IPS DF 19.7 (cell line): ENCODE data around the gene ATP11C.
"Not testable (repeated sequence)": the region's sequence is repeated elsewhere in the genome, so short reads cannot be mapped to it uniquely, and the experiment has no call there.

ENCODE experiments used
- DNase-seq: peaks from one replicate; pipeline ENCODE4 v3.0.0-alpha.2; 2013; ENCODE audit warnings: low read depth, low spot score

ATP11C gene

GRCh38 chrX:139856826-139857225 is 76.0 kb downstream of the ATP11C start:
- DNase-seq: not testable (repeated sequence)

DNA sequence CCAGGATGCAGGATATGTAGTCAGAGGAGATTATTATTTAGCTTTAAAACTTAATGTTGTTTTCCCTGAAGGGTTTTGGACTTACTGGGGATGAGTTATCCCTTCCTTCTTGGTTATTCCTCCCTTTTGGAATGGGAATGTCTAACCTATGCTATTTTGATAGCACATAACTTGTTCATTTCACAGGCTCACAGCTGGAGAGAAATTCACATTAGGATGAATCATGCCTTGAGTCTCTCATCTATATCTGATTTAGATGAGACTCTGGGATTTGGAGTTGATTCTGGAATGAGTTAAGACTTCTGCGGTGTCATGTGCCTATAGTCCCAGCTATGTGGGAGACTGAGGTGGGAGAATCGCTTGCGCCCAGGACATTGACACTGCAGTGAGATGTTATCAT is 81.1 kb downstream of the ATP11C start:
- no peak for DNase-seq

- no peak for DNase-seq
Observed at GRCh38 chrX:139850968-139851367, 81.9 kb downstream of the ATP11C start.

DNA sequence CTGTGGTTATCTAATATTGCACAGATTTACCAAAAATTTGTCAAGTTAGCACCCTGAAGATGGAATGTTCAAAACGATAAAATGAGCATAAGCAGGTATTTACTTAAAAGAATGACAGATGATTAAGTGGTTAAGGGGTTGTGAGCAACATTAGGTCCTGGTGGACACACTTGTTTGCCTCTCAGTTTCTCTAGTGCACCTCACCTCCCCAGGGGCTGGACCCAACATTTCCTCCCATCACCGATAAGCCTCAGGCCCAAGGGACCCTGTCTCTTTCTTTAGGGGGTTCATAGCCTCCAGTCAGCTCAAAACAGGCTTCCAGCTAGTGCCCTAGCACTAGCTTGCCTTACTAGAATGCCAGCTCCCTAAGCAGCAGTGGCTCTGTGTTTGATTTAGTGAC is 88.0 kb downstream of the ATP11C start:
- no peak for DNase-seq

- no peak for DNase-seq
Observed at GRCh38 chrX:139844163-139844562, 88.7 kb downstream of the ATP11C start.

GRCh38 chrX:139842326-139843185 is 90.3 kb downstream of the ATP11C start:
- DNase-seq: no peak

- DNase-seq: not testable (repeated sequence)
Observed at GRCh38 chrX:139836335-139836734, 96.5 kb downstream of the ATP11C start.

- DNase-seq: no peak
Observed at GRCh38 chrX:139834879-139835278, 98.0 kb downstream of the ATP11C start.

DNA sequence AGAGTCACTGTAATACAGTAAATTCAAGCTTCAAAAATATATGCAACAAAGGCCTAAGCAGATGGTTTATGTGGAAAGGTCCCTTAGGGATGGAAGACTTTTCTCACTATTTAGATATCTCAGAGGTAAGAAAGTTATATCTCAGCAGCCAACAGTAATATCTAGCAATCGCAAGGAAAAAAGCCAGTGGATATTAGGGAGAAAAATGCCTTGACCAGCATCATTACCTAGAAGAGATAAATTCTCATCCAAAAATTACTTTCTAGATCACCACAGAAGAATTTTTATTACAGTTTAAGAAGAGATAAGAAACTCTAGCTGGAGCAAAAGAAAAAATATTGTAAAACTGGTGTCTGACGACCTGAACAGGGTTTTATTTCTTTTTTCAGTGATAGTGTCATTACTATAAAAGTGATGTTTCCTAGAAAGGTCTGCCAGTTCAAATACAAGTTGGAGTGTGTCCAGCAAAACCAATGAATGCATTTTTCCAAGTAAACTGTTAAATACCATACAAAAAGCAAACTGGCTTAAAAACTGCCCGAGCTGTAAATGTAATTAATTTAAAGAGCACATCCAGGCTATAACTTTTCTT is 100.0 kb downstream of the ATP11C start:
- no peak for DNase-seq

- DNase-seq: no peak
Observed at GRCh38 chrX:139831675-139832456, 101.0 kb downstream of the ATP11C start.

DNA sequence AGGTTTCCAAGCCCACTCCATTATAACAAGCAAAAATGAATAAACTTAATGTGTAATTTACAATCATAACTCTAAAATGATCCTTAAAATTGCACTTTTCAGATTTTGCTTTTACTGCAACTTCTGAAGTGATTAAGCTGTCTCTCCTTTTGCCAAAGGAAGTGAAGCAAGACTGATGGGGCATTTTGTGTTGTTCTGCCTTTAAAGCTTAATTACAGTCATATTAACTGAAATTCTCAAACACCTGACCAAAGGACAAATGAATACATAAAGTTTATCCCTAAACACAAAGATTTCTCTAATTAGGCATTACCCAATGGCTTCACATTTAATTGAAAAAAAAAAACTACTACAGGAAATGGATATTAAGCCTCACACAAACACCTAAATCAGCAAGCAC is 101.8 kb downstream of the ATP11C start:
- DNase-seq: no peak

DNA sequence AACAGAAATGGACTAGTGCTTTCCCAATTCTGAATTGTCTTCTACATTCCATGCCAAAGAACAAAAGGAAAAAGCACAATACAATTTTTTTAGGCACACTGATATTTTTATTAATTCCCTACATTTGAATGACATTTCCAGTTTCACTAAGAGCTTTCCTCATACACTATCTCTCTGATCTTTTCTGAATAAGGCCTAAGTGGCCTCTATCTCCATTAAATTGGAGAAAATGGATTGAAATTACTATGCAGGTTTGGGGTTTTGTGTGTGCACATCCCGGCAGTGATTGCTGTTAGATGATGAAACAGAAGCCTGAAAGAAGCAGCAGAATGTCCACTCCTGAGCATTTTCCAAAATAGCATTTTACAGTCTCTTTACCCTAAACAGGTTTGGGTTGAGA is 104.0 kb downstream of the ATP11C start:
- no peak for DNase-seq

GRCh38 chrX:139828033-139828432 is 104.8 kb downstream of the ATP11C start:
- no peak for DNase-seq

- no peak for DNase-seq
Observed at GRCh38 chrX:139826065-139827044, 106.5 kb downstream of the ATP11C start.

DNA sequence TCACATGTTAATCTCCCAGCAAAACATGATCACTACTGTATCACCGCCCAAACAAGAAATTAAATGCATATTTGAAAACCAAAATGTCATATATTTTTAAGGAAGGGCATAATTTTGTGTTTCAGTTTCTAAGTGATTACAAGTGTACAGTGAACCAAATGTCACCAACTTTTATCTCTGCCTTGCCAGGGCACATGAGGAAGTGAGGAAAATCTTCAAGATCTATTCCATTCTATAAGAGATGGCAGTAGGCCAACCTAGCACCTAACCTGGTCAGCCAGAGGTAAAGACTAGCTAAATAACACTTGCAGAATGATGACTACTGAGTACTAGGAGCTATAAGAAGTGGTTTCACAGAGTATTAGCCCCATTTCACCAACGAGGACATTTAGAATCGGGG is 107.2 kb downstream of the ATP11C start:
- DNase-seq: no peak

GRCh38 chrX:139823806-139824205 is 109.0 kb downstream of the ATP11C start:
- no peak for DNase-seq

DNA sequence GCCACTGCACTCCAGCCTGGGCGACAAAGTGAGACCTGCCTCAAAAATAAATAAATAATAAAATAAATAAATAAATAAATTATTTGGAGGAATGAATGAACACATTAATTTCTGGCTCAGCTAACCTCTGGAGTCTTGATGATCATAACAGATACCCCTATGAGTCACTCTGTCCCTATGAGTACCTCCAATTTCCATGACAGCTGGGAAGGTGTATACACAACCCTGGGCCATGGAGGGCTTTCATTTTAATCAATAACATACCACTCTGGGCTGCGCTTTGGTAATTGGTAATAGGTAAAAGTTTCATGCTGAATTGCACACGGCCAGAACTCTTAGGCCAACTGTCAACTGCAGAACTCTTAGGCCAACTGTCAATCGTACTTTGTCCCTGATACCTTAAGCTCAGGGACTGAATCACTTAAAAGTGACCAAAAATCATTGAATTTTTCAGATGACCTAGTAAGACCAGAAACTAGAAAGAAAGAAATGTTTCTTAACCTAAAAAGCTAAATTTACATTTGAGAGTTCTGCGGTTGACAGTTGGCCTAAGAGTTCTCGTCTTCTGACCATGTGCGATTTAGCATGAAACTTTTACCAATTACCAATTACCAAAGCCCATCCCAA is 112.4 kb downstream of the ATP11C start:
- DNase-seq: no peak

DNA sequence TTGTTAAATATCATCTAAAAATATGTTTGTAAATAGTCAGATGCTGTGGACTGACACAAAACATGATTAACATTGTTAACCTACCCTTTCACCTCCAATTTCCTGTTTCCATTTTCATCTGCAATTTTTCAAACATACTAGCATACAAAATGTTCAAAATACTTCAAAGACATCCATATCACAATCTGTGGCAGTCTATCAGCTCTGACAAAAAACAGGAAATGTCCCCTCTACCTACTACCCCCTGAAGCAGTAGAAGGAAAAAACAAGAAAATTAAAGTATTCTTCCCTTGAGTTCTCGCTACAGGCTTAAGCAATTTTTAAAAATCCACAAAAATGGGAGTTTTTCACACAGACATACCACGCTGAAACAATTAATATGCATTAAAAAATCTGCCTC is 116.6 kb downstream of the ATP11C start:
- no peak for DNase-seq

GRCh38 chrX:139815771-139816170 is 117.1 kb downstream of the ATP11C start:
- no peak for DNase-seq

GRCh38 chrX:139811942-139812629 is 120.8 kb downstream of the ATP11C start:
- DNase-seq: no peak
